Left lung (tissue), 10 donors: ENCODE data around the gene SUCNR1. TPM values are rescaled to one million over a fixed set of nuclear protein-coding genes. Genes with fewer than 3 reads are reported as not detected.
"Not testable (repeated sequence)": the region's sequence is repeated elsewhere in the genome, so short reads cannot be mapped to it uniquely, and the experiment has no call there.

Experiments used
- ATAC-seq: fragments of 200-7000 bp; cut with Tn5 transposase; one replicate; pipeline ENCODE4 v1.9.1; 2020; ENCODE audit warnings: moderate library complexity
- DNase-seq, 4 donors: peaks; one replicate each; pipeline ENCODE4 v3.0.0-alpha.2; 2013 to 2020
- H3K27ac ChIP-seq, 2 donors: fragments of 200-600 bp; sonication (generic) in 1 of 2; one replicate each; pipeline versions ENCODE4 v1.5.0 to v1.8.0; 2020 to 2021
- H3K27me3 ChIP-seq, 2 donors: fragments of 200-600 bp; sonication (generic) in 1 of 2; one replicate each; pipeline versions ENCODE4 v1.5.0 to v1.8.0; 2020 to 2021
- H3K36me3 ChIP-seq, 2 donors: fragments of 200-600 bp; sonication (generic) in 1 of 2; one replicate each; pipeline versions ENCODE4 v1.5.0 to v1.8.0; 2020 to 2021
- H3K4me1 ChIP-seq, 2 donors: fragments of 200-600 bp; one replicate each; pipeline ENCODE4 v1.8.0; 2021
- H3K4me3 ChIP-seq, 2 donors: fragments of 200-600 bp; sonication (generic) in 1 of 2; one replicate each; pipeline versions ENCODE4 v1.5.0 to v1.8.0; 2020 to 2021; ENCODE audit warnings: mild to moderate bottlenecking in 1 of 2
- H3K9me3 ChIP-seq, 2 donors: fragments of 200-600 bp; sonication (generic) in 1 of 2; one replicate each; pipeline versions ENCODE4 v1.5.0 to v1.8.0; 2020 to 2021
- intact Hi-C, 2 donors: fragments of 100-400 bp; cut with DNase I; formaldehyde crosslinking; loops; one replicate each; pipeline versions ENCODE4 v1.11.2 to v1.14.2; 2022
- polyA plus RNA-seq, 6 donors: library from polyadenylated mRNA; unstranded; fragments of 120-200 nt; gene quantifications; one replicate each; pipeline ENCODE4 v1.2.1, GENCODE V29; 2013; ENCODE audit not compliant: insufficient read length in 6 of 6
- total RNA-seq, 2 donors: library from RNA; stranded (reverse); fragmentation: NEBNext Ultra II Directional; extraction: Animal tissue kit (Norgen Biotek cat#: 25700); gene quantifications; one replicate each; pipeline ENCODE4 v1.2.1, GENCODE V29; 2021
- TF ChIP-seq, protein P1 (sequence below), 2 donors: fragments of 200-600 bp; sonication (generic) in 1 of 2; IDR thresholded peaks; one replicate each; pipeline versions ENCODE4 v1.5.0 to v1.8.0; 2021; ENCODE audit warnings: antibody characterized with exemption in 2 of 2
- donor health status: DM: no; HTN: yes; CAD: no.
- donor health status: DM: no; HTN: no; CAD: no.

SUCNR1 gene
- total and polyA plus RNA-seq, 8 donors: 0.04 to 4.8 (median 0.21) TPM

- Histone ChIP-seq H3K4me1 (no peaks in the 10 kb centered on the region), H3K9me3 (peaks cover 0 to 6% of the 10 kb centered on the region in 2 donors), H3K27me3 (no peaks in the 10 kb centered on the region), H3K36me3 (no peaks in the 10 kb centered on the region), H3K27ac (no peak overlapping the region), H3K4me3 (no peak overlapping the region)
- TF ChIP-seq, protein P1, sequence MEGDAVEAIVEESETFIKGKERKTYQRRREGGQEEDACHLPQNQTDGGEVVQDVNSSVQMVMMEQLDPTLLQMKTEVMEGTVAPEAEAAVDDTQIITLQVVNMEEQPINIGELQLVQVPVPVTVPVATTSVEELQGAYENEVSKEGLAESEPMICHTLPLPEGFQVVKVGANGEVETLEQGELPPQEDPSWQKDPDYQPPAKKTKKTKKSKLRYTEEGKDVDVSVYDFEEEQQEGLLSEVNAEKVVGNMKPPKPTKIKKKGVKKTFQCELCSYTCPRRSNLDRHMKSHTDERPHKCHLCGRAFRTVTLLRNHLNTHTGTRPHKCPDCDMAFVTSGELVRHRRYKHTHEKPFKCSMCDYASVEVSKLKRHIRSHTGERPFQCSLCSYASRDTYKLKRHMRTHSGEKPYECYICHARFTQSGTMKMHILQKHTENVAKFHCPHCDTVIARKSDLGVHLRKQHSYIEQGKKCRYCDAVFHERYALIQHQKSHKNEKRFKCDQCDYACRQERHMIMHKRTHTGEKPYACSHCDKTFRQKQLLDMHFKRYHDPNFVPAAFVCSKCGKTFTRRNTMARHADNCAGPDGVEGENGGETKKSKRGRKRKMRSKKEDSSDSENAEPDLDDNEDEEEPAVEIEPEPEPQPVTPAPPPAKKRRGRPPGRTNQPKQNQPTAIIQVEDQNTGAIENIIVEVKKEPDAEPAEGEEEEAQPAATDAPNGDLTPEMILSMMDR (IDR thresholded peaks at IDR 0.05): no peak
- no peak for DNase-seq
- no peak for ATAC-seq
- intact Hi-C loops: no loop called here
Observed at GRCh38 chr3:151881137-151881536, 7.7 kb downstream of the SUCNR1 start.

DNA sequence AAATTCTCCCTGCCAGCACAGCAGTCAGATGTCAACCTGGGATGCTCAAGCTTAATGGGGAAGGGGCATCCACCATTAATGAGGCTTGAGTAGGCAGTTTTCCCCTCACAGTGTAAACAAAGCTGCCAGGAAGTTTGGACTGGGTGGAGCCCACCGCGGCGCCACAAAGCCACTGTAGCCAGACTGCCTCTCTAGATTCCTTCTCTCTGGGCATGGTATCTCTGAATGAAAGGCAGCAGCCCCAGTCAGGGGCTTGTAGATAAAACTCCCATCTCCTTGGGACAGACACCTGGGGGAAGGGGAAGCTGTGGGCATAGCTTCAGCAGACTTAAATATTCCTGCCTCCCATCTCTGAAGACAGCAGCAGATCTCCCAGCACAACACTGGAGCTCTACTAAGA, 12.0 kb downstream of the SUCNR1 start:
- H3K9me3 ChIP-seq, H3K36me3 ChIP-seq, DNase-seq, H3K27me3 ChIP-seq, H3K4me3 ChIP-seq, ATAC-seq, H3K27ac ChIP-seq, intact Hi-C loops: not testable (repeated sequence)
- H3K4me1 ChIP-seq: peaks cover 0 to 10% of the 10 kb centered on the region in 2 donors

- DNase-seq, H3K27me3 ChIP-seq, ATAC-seq, H3K36me3 ChIP-seq, intact Hi-C loops, H3K4me3 ChIP-seq, H3K9me3 ChIP-seq, H3K27ac ChIP-seq: not testable (repeated sequence)
- peaks cover 0 to 22% of the 10 kb centered on the region in 2 donors for H3K4me1 ChIP-seq
Observed at GRCh38 chr3:151887450-151888211, 14.2 kb downstream of the SUCNR1 start.

- H3K9me3 ChIP-seq: no peaks in the 10 kb centered on the region
- no peak for ATAC-seq
- TF ChIP-seq, protein P1 (IDR thresholded peaks at IDR 0.05): no peak
Observed at GRCh38 chr3:151890721-151891141, 17.3 kb downstream of the SUCNR1 start.

DNA sequence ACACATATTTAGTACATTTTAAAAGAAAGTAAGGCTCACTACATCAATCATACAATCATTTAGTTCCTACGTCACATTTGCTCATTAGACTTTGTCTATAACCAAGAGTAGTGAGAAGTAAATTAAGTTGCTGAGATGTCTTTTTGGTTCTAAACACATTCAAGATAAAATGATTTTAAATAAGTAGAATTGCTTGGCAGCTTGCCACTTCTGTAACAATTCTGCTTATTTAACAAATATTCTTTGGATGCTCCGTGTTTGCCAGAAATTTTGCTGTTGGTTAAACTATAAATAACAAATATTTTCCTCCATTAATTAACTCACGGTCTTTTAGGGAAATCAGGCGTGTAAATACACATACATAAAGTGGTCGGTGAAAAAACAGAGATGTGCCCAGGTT, 18.3 kb downstream of the SUCNR1 start:
- DNase-seq: no peak

More at GRCh38 chr3:151890721-151891141, 17.3 kb downstream of the SUCNR1 start:
- no peaks in the 10 kb centered on the region for H3K27me3 ChIP-seq
- peak overlapping the region in 1 of 2 donors; percentile 74 for H3K27ac ChIP-seq
- DNase-seq: no peak
- intact Hi-C loops: no loop called here
- no peak overlapping the region for H3K4me3 ChIP-seq
- H3K36me3 ChIP-seq: no peaks in the 10 kb centered on the region
- H3K4me1 ChIP-seq: peaks cover 0 to 25% of the 10 kb centered on the region in 2 donors

GRCh38 chr3:151894219-151894618, 20.8 kb downstream of the SUCNR1 start:
- Histone ChIP-seq H3K36me3 (no peaks in the 10 kb centered on the region), H3K4me1 (peaks cover 0 to 27% of the 10 kb centered on the region in 2 donors), H3K27ac (no peak overlapping the region), H3K27me3 (no peaks in the 10 kb centered on the region), H3K4me3 (no peak overlapping the region), H3K9me3 (no peaks in the 10 kb centered on the region)
- ATAC-seq (no peak), DNase-seq (no peak)
- TF ChIP-seq, protein P1 (IDR thresholded peaks at IDR 0.05): no peak
- intact Hi-C loops: no loop called here

More for the DNA sequence above, 18.3 kb downstream of the SUCNR1 start:
- Histone ChIP-seq H3K27me3 (no peaks in the 10 kb centered on the region), H3K4me1 (peaks cover 0 to 27% of the 10 kb centered on the region in 2 donors), H3K27ac (peak overlapping the region in 1 of 2 donors; percentile 74), H3K9me3 (no peaks in the 10 kb centered on the region), H3K4me3 (no peak overlapping the region), H3K36me3 (no peaks in the 10 kb centered on the region)
- TF ChIP-seq, protein P1 (IDR thresholded peaks at IDR 0.05): no peak
- intact Hi-C loops: no loop called here
- no peak for ATAC-seq
